Osteoblast (primary cell): ENCODE results near the gene ARAF. TPM values are rescaled to one million over a fixed set of nuclear protein-coding genes. Genes with fewer than 3 reads are reported as not detected.

ENCODE experiments used
- DNase-seq: peaks from one replicate; pipeline ENCODE4 v3.0.0; 2011; ENCODE audit warnings: low spot score, mixed read lengths; ENCODE audit not compliant: insufficient read length; ENCODE audit errors: missing footprints
- H2AFZ ChIP-seq: 2 replicates; pipeline ENCODE4 v1.6.0; 2011; ENCODE audit warnings: mild to moderate bottlenecking, low read length
- H3K27ac ChIP-seq: 2 replicates; pipeline ENCODE4 v1.5.1; 2011; ENCODE audit warnings: mild to moderate bottlenecking, low read depth, low read length, moderate library complexity
- H3K27me3 ChIP-seq: 2 replicates; pipeline ENCODE4 v1.6.0; 2012; ENCODE audit warnings: mild to moderate bottlenecking, control low read depth, inconsistent platforms, low read length, moderate library complexity; ENCODE audit not compliant: insufficient read depth
- H3K36me3 ChIP-seq: 2 replicates; pipeline ENCODE4 v1.5.1; 2011; ENCODE audit warnings: mild to moderate bottlenecking, low read length, control low read depth, moderate library complexity; ENCODE audit not compliant: insufficient read depth
- H3K4me1 ChIP-seq: 2 replicates; pipeline ENCODE4 v1.5.1; 2011; ENCODE audit warnings: mild to moderate bottlenecking, low read length, control low read depth, moderate library complexity; ENCODE audit not compliant: insufficient read depth
- H3K4me2 ChIP-seq: 2 replicates; pipeline ENCODE4 v1.6.0; 2011; ENCODE audit warnings: mild to moderate bottlenecking, low read length; ENCODE audit not compliant: insufficient read depth
- H3K4me3 ChIP-seq: fragments of 200-600 bp; sonication (generic); 3 replicates; pipeline ENCODE4 v1.5.1; 2012; ENCODE audit warnings: mild to moderate bottlenecking, low read length, inconsistent platforms; ENCODE audit not compliant: insufficient read depth
- H3K79me2 ChIP-seq: 2 replicates; pipeline ENCODE4 v1.6.0; 2012; ENCODE audit warnings: mild to moderate bottlenecking, low read length, control low read depth, inconsistent platforms; ENCODE audit not compliant: insufficient read depth
- H3K9me3 ChIP-seq: 2 replicates; pipeline ENCODE4 v1.5.1; 2011; ENCODE audit warnings: low read depth, low read length, control low read depth
- H4K20me1 ChIP-seq: 2 replicates; pipeline ENCODE4 v1.6.0; 2012; ENCODE audit warnings: mild to moderate bottlenecking, low read length, control low read depth; ENCODE audit not compliant: insufficient read depth
- total RNA-seq: library from RNA; depleted of rRNA; stranded (reverse); fragments of >200 nt; gene quantifications from 2 replicates; pipeline ENCODE4 v1.2.3, GENCODE V29; 2012
- TF ChIP-seq, protein P1 (sequence below): IDR thresholded peaks from 2 replicates; pipeline ENCODE4 v1.5.1; 2011; ENCODE audit warnings: mild to moderate bottlenecking, low read depth, low read length, moderate library complexity; ENCODE audit errors: extremely low read depth

The ARAF gene
- total RNA-seq, 1 donor: 21.0 TPM

DNA sequence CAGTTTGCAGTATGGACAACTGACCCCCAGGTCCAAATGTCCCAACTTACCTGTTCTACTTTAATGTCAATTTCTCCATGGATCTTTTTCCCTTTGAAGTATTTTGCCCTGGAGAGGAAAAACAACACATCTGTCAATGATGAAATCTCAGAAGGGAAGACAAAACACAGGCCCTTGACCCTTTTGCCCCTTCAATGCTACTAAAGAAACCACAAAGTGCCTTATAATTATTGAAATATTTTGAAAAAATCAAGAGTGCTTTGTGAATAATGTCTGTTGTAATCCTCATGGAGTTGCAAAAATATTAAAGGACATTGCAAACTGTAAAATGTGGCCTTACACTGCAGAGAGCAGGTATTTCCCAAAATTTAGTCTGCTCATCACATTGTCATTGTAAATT, 46.1 kb downstream of the ARAF start:
- no peak for DNase-seq
- peaks cover 4% of the 10 kb centered on the region for H3K27me3 ChIP-seq
- no peaks in the 10 kb centered on the region for H3K4me1 ChIP-seq
- TF ChIP-seq, protein P1, sequence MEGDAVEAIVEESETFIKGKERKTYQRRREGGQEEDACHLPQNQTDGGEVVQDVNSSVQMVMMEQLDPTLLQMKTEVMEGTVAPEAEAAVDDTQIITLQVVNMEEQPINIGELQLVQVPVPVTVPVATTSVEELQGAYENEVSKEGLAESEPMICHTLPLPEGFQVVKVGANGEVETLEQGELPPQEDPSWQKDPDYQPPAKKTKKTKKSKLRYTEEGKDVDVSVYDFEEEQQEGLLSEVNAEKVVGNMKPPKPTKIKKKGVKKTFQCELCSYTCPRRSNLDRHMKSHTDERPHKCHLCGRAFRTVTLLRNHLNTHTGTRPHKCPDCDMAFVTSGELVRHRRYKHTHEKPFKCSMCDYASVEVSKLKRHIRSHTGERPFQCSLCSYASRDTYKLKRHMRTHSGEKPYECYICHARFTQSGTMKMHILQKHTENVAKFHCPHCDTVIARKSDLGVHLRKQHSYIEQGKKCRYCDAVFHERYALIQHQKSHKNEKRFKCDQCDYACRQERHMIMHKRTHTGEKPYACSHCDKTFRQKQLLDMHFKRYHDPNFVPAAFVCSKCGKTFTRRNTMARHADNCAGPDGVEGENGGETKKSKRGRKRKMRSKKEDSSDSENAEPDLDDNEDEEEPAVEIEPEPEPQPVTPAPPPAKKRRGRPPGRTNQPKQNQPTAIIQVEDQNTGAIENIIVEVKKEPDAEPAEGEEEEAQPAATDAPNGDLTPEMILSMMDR: no peak
- H3K4me2 ChIP-seq: no peak overlapping the region
- H4K20me1 ChIP-seq: no peaks in the 10 kb centered on the region
- H2AFZ ChIP-seq: no peak overlapping the region
- no peak overlapping the region for H3K27ac ChIP-seq
- H3K4me3 ChIP-seq: no peak overlapping the region
- no peaks in the 10 kb centered on the region for H3K79me2 ChIP-seq
- no peaks in the 10 kb centered on the region for H3K36me3 ChIP-seq
- H3K9me3 ChIP-seq: no peaks in the 10 kb centered on the region

DNA sequence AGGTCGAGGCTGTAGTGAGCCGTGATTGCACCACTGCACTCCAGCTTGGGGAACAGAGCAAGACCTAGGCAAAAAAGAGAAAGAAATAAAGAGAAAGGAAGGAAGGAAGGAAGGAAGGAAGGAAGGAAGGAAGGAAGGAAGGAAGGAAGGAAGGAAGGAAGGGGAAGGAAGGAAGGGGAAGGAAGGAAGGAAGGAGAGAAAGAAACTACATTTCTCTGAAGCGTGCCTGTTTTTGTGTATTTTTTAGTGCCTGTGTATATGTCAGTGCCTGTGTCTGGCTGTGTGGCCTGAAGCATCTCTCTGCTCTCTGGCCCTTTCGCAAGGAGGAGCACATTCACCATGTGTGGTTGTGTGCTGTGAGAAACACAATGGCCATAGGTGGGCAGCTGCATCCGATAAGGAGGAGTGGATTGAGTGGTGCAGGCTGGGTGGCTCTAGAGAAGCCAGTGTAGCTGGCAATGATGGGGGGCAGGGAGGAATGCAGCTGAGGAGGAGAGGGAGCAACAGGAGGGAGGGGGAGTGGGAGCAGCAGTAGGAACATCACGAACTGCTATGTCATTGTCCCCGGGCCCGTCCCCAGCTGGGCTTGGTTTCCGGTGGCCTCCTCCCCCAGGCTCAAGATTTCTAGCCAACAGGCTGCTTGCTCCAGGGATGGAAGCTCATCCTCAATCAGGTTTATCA, 47.3 kb downstream of the ARAF start:
- no peaks in the 10 kb centered on the region for H3K9me3 ChIP-seq
- H3K27me3 ChIP-seq: peaks cover 4% of the 10 kb centered on the region
- H3K4me1 ChIP-seq: no peaks in the 10 kb centered on the region
- H3K4me3 ChIP-seq: no peak overlapping the region
- DNase-seq: no peak
- H3K27ac ChIP-seq: no peak overlapping the region
- H4K20me1 ChIP-seq: no peaks in the 10 kb centered on the region
- H3K36me3 ChIP-seq: no peaks in the 10 kb centered on the region
- TF ChIP-seq, protein P1: no peak
- no peak overlapping the region for H2AFZ ChIP-seq
- no peaks in the 10 kb centered on the region for H3K79me2 ChIP-seq
- no peak overlapping the region for H3K4me2 ChIP-seq

DNA sequence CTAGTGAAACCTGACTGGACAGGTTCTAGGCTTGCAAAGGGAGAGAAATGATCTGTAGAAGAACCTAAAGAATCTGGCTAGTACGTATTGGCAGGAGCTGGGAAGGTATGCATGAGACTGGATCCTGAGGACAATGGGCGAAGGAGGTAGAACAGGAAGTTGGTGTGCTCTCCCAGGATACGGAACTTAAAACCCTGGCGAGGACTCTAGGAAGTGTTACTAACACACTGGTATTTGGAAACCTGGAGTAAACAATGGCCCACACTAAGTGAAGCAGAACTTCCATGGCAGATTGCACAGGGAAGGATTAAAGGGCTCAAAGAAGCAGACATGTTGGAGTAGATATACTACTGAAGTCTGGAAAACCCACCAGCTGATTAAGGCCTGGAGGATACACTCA, 49.5 kb downstream of the ARAF start:
- Histone ChIP-seq H3K4me1 (no peaks in the 10 kb centered on the region), H3K27ac (no peak overlapping the region), H4K20me1 (no peaks in the 10 kb centered on the region), H3K27me3 (no peaks in the 10 kb centered on the region), H3K4me2 (no peak overlapping the region), H2AFZ (no peak overlapping the region), H3K4me3 (no peak overlapping the region), H3K79me2 (no peaks in the 10 kb centered on the region), H3K36me3 (no peaks in the 10 kb centered on the region), H3K9me3 (no peaks in the 10 kb centered on the region)
- TF ChIP-seq, protein P1: no peak
- no peak for DNase-seq

DNA sequence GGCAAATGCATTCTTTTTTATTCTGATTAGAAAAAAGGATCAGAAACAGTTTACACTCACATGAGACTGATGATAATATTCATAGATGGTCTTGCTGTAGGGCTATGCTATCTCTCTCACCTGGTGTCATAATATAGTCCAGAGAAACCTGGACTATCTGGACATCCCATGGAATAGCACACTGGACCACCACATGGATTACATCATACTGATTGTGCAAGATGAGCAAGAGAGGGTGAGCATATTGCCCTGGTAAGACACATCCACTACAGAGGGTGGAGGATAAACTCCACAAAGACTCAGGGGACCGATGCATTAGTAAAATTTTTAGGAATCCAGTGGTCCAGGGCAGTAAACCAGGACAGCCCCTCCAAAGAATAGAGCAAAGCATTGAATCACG, 50.5 kb downstream of the ARAF start:
- no peaks in the 10 kb centered on the region for H3K36me3 ChIP-seq
- DNase-seq: no peak

More for the DNA sequence above, 50.5 kb downstream of the ARAF start:
- no peak overlapping the region for H3K4me3 ChIP-seq
- no peaks in the 10 kb centered on the region for H3K27me3 ChIP-seq
- H2AFZ ChIP-seq: no peak overlapping the region
- TF ChIP-seq, protein P1: no peak
- no peaks in the 10 kb centered on the region for H3K4me1 ChIP-seq
- no peaks in the 10 kb centered on the region for H3K79me2 ChIP-seq
- H3K9me3 ChIP-seq: no peaks in the 10 kb centered on the region
- H4K20me1 ChIP-seq: no peaks in the 10 kb centered on the region
- no peak overlapping the region for H3K4me2 ChIP-seq
- H3K27ac ChIP-seq: no peak overlapping the region
